Naive B cell (primary cell): ENCODE data around the gene MPP3. TPM values are rescaled to one million over a fixed set of nuclear protein-coding genes. Genes with fewer than 3 reads are reported as not detected.
A peak's percentile ranks its signal among the peaks of the same experiment; 100 is the strongest.

Experiments used
- ATAC-seq, 2 donors: fragments of 150-1000 bp; cut with Tn5 transposase; 2 replicates each; pipeline ENCODE4 v1.10.0; 2021; ENCODE audit warnings: low read depth in 2 of 2, mild to moderate bottlenecking in 2 of 2, moderate library complexity in 2 of 2
- DNase-seq: peaks from one replicate; pipeline ENCODE4 v3.0.0; 2022
- H3K27ac Mint-ChIP-seq, 6 donors: one replicate each; pipeline ENCODE4 v1.8.0; 2020 to 2022; ENCODE audit warnings: mild to moderate bottlenecking in 6 of 6, mixed read lengths in 6 of 6, moderate library complexity in 5 of 6, inconsistent platforms in 2 of 6
- H3K27me3 Mint-ChIP-seq, 3 donors: one replicate each; pipeline ENCODE4 v1.8.0; 2021 to 2022; ENCODE audit warnings: mixed read lengths in 3 of 3, mild to moderate bottlenecking in 1 of 3
- H3K36me3 Mint-ChIP-seq, 2 donors: one replicate each; pipeline ENCODE4 v1.8.0; 2020 to 2022; ENCODE audit warnings: mixed read lengths in 2 of 2, inconsistent platforms in 1 of 2, mild to moderate bottlenecking in 1 of 2
- H3K4me1 Mint-ChIP-seq, 3 donors: one replicate each; pipeline ENCODE4 v1.8.0; 2020 to 2022; ENCODE audit warnings: mixed read lengths in 3 of 3, inconsistent platforms in 1 of 3, mild to moderate bottlenecking in 1 of 3, moderate library complexity in 1 of 3
- H3K4me3 Mint-ChIP-seq, 8 donors: one replicate each; pipeline ENCODE4 v1.8.0; 2020 to 2022; ENCODE audit warnings: mild to moderate bottlenecking in 8 of 8, mixed read lengths in 8 of 8, moderate library complexity in 8 of 8, inconsistent platforms in 2 of 8
- H3K9me3 Mint-ChIP-seq, 7 donors: one replicate each; pipeline ENCODE4 v1.8.0; 2020 to 2022; ENCODE audit warnings: mixed read lengths in 7 of 7, mild to moderate bottlenecking in 5 of 7, inconsistent platforms in 2 of 7, moderate library complexity in 1 of 7
- polyA plus RNA-seq, 6 donors: library from polyadenylated mRNA; unstranded; fragments of 300-500 nt; fragmentation: Illumina TruSeq; gene quantifications; one replicate each; pipeline ENCODE4 v1.2.3, GENCODE V29; 2021; ENCODE audit warnings: low read depth in 6 of 6

MPP3 gene, protein sequence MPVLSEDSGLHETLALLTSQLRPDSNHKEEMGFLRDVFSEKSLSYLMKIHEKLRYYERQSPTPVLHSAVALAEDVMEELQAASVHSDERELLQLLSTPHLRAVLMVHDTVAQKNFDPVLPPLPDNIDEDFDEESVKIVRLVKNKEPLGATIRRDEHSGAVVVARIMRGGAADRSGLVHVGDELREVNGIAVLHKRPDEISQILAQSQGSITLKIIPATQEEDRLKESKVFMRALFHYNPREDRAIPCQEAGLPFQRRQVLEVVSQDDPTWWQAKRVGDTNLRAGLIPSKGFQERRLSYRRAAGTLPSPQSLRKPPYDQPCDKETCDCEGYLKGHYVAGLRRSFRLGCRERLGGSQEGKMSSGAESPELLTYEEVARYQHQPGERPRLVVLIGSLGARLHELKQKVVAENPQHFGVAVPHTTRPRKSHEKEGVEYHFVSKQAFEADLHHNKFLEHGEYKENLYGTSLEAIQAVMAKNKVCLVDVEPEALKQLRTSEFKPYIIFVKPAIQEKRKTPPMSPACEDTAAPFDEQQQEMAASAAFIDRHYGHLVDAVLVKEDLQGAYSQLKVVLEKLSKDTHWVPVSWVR
- polyA plus RNA-seq: not detected

DNA sequence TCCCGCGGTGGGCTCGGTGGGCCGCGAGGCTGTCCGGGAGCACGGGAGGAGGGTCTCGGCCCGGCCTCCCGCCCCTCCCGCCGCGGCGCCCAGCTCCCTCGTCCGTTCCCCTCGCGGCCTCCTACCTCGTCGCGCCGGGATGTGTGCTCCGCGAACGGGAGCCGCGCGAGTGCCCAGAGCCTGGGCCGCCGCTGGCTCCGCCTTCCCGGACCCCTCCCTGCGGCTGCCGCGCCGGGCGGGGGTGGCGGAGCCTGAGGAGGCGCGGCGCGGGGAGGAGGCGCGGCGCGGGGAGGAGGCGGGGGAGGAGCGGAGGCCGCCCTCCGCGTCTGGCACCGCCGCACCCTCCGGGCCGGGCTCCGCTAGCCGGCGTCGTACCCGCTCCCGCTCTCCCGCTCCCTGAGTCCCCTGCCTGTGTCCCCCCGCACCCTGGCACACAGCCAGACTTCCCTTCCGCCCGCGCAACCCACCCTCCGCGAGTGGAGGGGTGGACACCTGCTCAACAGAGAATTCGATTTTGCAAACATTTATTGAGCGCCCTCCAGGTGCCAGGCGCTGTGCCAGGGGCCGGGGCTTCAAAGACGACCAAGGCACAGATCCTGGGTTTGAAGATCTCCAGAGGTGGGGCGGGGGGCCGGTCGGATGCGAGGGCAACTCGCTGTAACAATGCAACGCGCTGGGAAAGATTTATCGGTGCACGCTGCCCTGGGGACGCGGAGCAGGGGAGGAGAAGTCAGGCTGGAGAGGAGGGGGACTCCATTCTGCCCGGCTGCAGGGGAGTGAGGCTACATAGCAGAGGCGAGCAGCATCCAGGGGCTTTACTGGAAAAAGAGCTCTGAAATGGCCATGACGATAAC, at the start of gene MPP3:
Gene MPP3, minus strand, starts transcription at position 171 of the 854 bp plus-strand sequence. CDS start 1,240 bp downstream, outside the sequence.
- Mint-ChIP-seq H3K27ac (no peak within 1 kb of the TSS), H3K4me1 (peaks cover 7 to 14% (median 13%) of the 10 kb centered on the region in 3 donors), H3K27me3 (peaks cover 48 to 76% (median 64%) of the 10 kb centered on the region in 3 donors), H3K4me3 (peak within 1 kb of the TSS; percentile 67 to 89 (median 86)), H3K36me3 (peaks cover 0 to 11% of the 10 kb centered on the region in 2 donors), H3K9me3 (no peaks in the 10 kb centered on the region)
- peak; percentile 12 for DNase-seq
- ATAC-seq: peak; percentile 62 to 74

DNA sequence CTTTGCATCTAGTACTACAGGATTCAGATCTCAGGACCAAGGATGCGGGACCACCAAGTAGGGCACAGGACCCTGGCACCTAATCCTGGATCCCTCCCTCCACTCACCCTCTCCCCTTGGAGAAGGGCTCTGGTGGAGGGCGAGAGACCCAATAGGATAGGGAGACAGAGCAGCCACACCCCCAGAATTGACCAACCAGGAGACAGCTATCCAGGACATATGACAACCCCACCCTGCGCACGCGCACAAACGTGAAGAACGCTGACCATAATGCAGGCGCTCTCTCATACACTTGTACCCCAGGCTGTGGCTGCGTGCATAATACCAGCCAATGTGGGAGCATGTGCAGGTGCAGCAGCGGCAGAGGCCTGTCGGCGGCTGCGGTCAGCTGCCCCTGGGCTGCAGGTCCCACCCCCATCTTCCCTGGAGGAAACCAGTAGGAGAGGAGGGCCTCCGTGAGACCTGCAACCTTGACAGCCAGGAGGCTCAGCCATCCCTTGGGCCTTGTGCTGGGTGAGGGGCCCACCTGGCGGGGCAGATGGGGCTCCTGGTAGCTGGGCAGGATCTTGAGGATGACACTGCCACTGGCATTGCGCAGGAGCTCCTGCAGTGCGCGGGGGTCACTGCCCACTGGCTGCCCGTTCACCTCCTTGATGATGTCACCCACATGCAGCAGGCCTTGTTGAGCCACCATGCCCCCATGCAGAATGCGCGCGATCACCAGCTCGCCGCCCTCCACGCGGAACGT, 49.0 kb upstream of the MPP3 start:
- Mint-ChIP-seq H3K27ac (no peak overlapping the region), H3K4me1 (peaks cover 2 to 6% (median 3%) of the 10 kb centered on the region in 3 donors), H3K4me3 (no peak overlapping the region), H3K27me3 (peaks cover 30 to 60% (median 45%) of the 10 kb centered on the region in 3 donors), H3K36me3 (no peaks in the 10 kb centered on the region), H3K9me3 (no peaks in the 10 kb centered on the region)
- DNase-seq (no peak), ATAC-seq (no peak)

DNA sequence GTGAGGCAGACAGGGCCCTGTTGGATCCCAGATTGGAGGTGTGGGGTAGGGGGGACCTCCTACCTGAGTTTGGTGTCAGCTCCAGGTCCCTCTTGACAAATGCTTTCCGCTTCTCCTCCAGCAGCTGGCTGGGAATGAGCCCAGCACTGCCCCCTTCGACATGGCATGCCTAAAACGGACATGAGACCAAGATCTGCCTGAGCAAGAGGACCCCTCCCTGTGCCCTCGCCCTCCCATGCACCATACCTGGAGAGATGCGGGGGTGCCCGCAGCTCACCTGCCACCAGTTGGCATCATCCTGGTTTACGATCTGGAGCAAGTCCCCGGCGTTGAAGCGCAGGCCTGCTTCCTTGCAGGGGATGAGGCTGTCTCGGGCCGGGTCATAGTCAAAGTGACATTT, 48.2 kb upstream of the MPP3 start:
- peaks cover 2 to 6% (median 3%) of the 10 kb centered on the region in 3 donors for H3K4me1 Mint-ChIP-seq

DNA sequence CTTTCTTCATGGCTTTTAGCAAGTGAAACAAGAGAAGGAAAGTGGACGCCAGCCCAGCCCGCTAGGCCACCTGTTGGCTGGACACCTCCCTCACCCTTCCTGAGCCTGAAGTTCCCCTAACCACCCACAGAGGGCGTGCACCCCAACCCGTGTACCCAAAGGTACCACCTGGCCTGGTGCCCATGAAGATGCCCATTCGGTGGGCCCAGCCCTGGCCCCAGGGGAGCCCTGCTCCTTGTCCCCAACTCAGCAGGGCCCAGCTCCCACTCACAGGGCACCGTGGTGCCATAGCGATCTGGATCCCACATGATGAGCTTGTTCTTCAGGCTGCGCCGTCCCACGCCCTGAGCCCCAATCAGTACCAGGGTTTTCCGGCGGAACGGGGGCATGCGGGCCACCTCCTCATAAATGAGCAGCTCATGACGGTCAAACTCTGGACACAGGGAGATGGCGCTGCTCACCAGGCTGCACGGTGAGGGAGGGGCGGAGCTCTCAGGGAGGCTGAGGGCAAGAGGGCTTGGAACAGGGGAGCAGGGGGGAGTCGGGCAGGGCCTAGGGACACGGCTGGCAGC, 47.6 kb upstream of the MPP3 start:
- H3K4me3 Mint-ChIP-seq: no peak overlapping the region
- ATAC-seq: peak in 1 of 2 donors; percentile 28
- H3K9me3 Mint-ChIP-seq: no peaks in the 10 kb centered on the region

More for the DNA sequence above, 48.2 kb upstream of the MPP3 start:
- no peak for DNase-seq
- H3K27me3 Mint-ChIP-seq: peaks cover 24 to 67% (median 38%) of the 10 kb centered on the region in 3 donors
- no peaks in the 10 kb centered on the region for H3K36me3 Mint-ChIP-seq
- H3K4me3 Mint-ChIP-seq: no peak overlapping the region
- no peak for ATAC-seq
- H3K27ac Mint-ChIP-seq: no peak overlapping the region
- no peaks in the 10 kb centered on the region for H3K9me3 Mint-ChIP-seq

DNA sequence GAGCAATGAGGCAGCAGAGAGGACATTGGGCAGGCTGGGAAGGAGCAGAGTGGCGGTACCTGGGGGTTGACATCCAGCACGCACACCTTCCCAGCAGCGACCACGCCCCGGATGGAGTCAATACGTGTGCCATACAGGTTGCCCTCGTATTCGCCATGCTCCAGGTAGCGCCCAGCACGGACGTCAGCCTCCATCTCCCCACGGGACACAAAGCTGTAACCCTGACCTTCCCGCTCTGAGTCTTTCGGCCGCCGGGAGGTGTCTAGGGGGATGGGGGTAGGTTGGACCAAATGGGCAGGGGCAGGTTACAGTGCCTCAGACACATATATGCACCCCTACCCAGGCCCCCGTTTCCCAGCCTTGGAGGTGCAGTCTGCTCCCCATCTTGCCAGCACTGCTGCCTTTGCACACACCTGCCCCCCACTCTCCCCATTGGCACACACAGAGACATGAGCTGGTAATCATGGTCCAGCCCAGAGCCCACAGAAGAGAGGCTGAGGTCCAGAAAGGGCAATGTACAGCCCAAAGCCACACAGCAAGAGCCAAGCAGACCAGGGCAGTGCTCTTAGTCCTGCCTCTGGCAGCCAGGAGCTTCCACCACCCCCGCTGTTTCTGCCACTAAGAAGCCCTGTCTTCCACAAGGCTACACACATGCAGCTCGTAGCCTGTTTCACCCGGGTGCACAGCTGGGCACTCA, 46.9 kb upstream of the MPP3 start:
- H3K4me1 Mint-ChIP-seq: peaks cover 2 to 6% (median 3%) of the 10 kb centered on the region in 3 donors
- no peak overlapping the region for H3K27ac Mint-ChIP-seq

More for the DNA sequence above, 47.6 kb upstream of the MPP3 start:
- H3K27ac Mint-ChIP-seq: no peak overlapping the region
- H3K27me3 Mint-ChIP-seq: peaks cover 24 to 74% (median 42%) of the 10 kb centered on the region in 3 donors
- no peaks in the 10 kb centered on the region for H3K36me3 Mint-ChIP-seq
- peak; percentile 12 for DNase-seq
- peaks cover 2 to 6% (median 3%) of the 10 kb centered on the region in 3 donors for H3K4me1 Mint-ChIP-seq

DNA sequence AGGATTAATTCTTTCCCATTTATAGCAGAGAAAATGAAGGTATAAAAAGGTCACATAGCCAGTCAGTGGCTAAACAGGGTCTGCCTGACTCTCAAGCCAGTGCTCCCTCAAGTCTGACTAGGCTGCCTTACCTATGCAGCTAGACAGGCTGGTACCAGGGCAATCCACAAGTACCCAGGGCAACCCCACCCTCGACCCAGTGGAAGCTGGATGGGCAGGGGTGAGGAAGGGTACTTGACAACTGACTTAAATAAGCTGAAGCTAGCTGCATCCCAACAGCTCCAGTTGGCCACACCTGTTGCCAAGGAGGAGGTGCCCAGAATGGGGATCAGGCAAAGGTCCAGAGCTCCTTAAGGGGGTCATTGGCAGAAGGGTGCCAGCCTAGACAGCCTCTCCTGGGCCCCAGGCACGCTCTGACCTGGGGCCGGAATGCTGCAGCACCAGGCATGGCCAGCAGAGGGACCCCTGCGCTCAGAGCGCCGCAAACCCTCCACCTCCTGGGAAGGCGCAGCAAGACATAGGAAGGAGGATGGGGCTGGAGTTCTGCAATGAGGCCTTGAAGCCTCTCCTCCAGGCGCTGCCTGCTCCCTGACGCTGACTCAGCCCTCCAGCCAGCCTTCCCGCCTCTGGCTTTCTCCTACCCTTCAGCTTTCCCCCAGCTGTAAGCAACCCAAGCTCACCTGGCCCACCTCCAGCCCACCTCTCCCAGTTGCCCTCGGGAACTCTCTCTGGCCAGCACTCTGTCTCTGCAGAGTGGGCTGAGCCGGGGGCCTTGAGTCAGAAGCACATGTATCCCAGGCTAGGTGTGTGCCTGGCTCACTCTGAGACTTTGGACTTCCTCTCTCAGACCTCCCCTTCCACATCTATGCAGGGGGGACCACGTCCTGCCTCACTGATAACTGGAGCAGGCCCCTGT, 45.6 kb upstream of the MPP3 start:
- H3K27ac Mint-ChIP-seq: no peak overlapping the region
- peaks cover 16 to 75% (median 41%) of the 10 kb centered on the region in 3 donors for H3K27me3 Mint-ChIP-seq
- H3K4me1 Mint-ChIP-seq: peaks cover 2 to 6% (median 3%) of the 10 kb centered on the region in 3 donors
- DNase-seq (peak; percentile 53), ATAC-seq (peak; percentile 73 to 86)
- H3K4me3 Mint-ChIP-seq: no peak overlapping the region
- no peaks in the 10 kb centered on the region for H3K9me3 Mint-ChIP-seq
- no peaks in the 10 kb centered on the region for H3K36me3 Mint-ChIP-seq

More for the DNA sequence above, 46.9 kb upstream of the MPP3 start:
- Mint-ChIP-seq H3K9me3 (no peaks in the 10 kb centered on the region), H3K27me3 (peaks cover 22 to 75% (median 42%) of the 10 kb centered on the region in 3 donors), H3K36me3 (no peaks in the 10 kb centered on the region), H3K4me3 (no peak overlapping the region)
- DNase-seq: no peak
- no peak for ATAC-seq

DNA sequence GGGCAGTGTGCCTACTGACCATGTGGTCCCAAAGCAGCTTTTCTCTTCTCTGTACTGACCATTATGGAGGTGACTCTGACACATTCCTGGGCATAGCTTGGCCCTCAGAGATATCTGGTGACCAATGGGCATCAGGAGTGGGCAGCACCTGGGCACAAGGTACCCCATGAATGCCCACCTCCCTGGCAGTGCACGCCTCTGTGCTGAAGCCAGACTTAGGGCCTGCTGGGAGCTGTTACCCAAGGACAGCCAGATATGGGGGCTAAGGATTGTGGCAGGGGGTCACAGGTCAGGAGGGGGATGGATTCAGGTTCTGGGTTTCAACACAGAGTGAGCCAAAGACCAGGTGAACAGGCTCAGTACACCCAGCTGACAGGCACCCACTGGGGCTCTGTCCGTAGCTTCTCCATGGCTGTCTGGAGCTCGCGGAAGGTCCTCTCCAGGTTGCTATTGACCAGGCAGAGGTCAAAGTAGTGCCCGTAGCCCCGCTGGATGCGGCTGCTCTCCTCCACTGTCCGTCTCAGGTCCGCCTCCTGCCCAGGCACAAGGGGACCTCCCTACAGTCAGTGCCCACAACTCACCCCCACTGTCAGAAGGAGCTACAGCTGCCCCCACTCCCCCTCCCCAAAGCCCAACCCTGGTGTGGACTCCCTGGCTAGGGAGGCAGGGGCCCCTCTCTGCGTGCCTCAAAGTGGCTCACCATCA, 44.7 kb upstream of the MPP3 start:
- no peak for DNase-seq
- H3K4me3 Mint-ChIP-seq: no peak overlapping the region
- H3K27me3 Mint-ChIP-seq: peaks cover 16 to 69% (median 41%) of the 10 kb centered on the region in 3 donors
- peaks cover 2 to 6% (median 3%) of the 10 kb centered on the region in 3 donors for H3K4me1 Mint-ChIP-seq
- no peak overlapping the region for H3K27ac Mint-ChIP-seq
- no peak for ATAC-seq
- no peaks in the 10 kb centered on the region for H3K9me3 Mint-ChIP-seq
- no peaks in the 10 kb centered on the region for H3K36me3 Mint-ChIP-seq

DNA sequence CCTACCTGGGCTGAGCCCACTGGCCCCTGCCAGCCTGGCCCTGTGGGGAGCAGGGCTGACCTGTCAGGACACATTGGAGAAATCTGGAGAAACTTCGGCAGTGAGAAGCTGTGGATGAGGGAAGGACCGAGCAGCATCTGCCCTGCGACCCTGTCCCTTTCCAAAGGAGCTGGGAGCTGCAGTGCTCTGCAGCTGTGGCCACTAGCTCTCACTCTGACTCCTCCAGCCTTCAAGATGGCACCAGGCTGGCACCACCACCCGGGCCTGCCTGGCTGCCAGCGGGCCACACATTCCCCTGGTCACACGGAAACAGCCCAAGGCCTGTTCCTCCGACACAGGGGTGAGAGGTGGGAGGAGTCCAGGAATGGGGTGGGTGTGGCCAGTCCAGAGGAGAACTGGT, 44.1 kb upstream of the MPP3 start:
- ATAC-seq: no peak
- H3K27ac Mint-ChIP-seq: no peak overlapping the region
- no peaks in the 10 kb centered on the region for H3K36me3 Mint-ChIP-seq
- H3K27me3 Mint-ChIP-seq: peaks cover 16 to 71% (median 47%) of the 10 kb centered on the region in 3 donors
- H3K4me3 Mint-ChIP-seq: no peak overlapping the region
- DNase-seq: no peak
- peaks cover 2 to 6% (median 3%) of the 10 kb centered on the region in 3 donors for H3K4me1 Mint-ChIP-seq
- H3K9me3 Mint-ChIP-seq: no peaks in the 10 kb centered on the region

DNA sequence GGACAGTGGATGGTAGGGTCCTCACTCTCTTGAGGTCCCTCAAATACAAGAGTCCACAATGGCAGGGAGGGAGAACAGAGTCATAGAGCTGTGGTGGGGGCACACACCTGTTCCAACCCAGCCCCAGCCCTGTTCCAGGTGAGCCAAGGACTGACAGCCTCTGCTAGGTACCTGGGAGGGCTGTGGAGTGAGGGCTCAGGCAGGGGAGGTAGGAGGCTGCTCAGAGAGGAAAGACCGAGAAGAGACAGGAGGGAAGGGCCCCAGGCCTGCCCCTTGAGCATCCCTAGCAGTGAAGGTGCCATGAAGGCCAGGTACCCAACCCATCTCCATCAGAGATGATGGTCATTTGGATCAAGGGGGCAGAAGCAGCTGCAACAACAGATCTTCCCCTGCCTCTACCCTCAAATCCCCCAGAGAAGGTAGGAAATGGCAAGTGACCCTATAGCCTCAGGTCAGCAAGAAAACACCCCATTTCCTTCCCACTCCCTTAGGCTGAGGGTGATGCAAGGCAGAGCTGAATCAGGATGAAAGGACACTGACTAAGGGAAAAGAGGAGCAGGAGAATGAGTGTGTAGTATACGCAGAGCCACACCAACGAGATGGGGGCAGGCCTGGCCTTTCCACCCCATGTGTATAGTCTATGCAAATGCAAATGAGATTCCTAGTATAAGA, 42.7 kb upstream of the MPP3 start:
- Mint-ChIP-seq H3K27ac (peak overlapping the region in 1 of 6 donors; percentile 52), H3K4me1 (peaks cover 2 to 6% (median 3%) of the 10 kb centered on the region in 3 donors), H3K27me3 (peaks cover 16 to 67% (median 49%) of the 10 kb centered on the region in 3 donors), H3K4me3 (no peak overlapping the region), H3K36me3 (no peaks in the 10 kb centered on the region), H3K9me3 (no peaks in the 10 kb centered on the region)
- DNase-seq: no peak
- no peak for ATAC-seq

DNA sequence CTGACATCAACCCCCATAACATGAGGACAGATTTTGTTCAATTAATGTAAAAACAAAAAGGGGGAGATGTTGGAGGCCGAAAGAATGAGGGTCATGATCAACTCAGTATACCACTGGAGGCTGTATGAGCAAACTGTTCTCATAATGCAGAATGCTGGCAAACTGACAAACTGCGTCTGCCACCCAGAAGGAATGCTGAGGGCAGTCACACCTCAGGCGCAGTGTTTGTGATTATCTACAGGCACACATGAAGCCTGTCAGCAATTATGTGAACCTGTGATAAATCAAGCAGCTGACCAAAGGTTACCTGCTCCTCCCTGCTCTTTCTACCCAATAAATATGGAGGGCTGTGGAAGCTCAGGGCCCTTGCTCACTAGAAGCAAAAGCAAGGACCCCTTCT, 41.3 kb upstream of the MPP3 start:
- H3K4me3 Mint-ChIP-seq: no peak overlapping the region
- no peaks in the 10 kb centered on the region for H3K36me3 Mint-ChIP-seq
- no peak for ATAC-seq

More for the DNA sequence above, 41.3 kb upstream of the MPP3 start:
- peaks cover 8 to 62% (median 48%) of the 10 kb centered on the region in 3 donors for H3K27me3 Mint-ChIP-seq
- no peak for DNase-seq
- no peaks in the 10 kb centered on the region for H3K9me3 Mint-ChIP-seq
- H3K4me1 Mint-ChIP-seq: peaks cover 2 to 6% (median 3%) of the 10 kb centered on the region in 3 donors
- H3K27ac Mint-ChIP-seq: no peak overlapping the region
